ENCODE measurements around the gene CCND3.
"Not testable (repeated sequence)": the region's sequence is repeated elsewhere in the genome, so short reads cannot be mapped to it uniquely, and the experiment has no call there.

The CCND3 gene

GRCh38 chr6:41947581-41948220 is 6.1 kb upstream of the CCND3 start:
- no peak for DNase-seq (ENCODE audit: low read depth)

- no peak for DNase-seq (ENCODE audit: low read depth)
Measured at GRCh38 chr6:41943456-41943855, 1.8 kb upstream of the CCND3 start.

GRCh38 chr6:41942882-41943281 is 1.3 kb upstream of the CCND3 start:
- not testable (repeated sequence) for DNase-seq (ENCODE audit: low read depth)

GRCh38 chr6:41942067-41942851 is 651 bp upstream of the CCND3 start:
- DNase-seq (ENCODE audit: low read depth) = no peak

GRCh38 chr6:41940759-41941279 is 789 bp downstream of the CCND3 start:
- DNase-seq (ENCODE audit: low read depth) = no peak

DNA sequence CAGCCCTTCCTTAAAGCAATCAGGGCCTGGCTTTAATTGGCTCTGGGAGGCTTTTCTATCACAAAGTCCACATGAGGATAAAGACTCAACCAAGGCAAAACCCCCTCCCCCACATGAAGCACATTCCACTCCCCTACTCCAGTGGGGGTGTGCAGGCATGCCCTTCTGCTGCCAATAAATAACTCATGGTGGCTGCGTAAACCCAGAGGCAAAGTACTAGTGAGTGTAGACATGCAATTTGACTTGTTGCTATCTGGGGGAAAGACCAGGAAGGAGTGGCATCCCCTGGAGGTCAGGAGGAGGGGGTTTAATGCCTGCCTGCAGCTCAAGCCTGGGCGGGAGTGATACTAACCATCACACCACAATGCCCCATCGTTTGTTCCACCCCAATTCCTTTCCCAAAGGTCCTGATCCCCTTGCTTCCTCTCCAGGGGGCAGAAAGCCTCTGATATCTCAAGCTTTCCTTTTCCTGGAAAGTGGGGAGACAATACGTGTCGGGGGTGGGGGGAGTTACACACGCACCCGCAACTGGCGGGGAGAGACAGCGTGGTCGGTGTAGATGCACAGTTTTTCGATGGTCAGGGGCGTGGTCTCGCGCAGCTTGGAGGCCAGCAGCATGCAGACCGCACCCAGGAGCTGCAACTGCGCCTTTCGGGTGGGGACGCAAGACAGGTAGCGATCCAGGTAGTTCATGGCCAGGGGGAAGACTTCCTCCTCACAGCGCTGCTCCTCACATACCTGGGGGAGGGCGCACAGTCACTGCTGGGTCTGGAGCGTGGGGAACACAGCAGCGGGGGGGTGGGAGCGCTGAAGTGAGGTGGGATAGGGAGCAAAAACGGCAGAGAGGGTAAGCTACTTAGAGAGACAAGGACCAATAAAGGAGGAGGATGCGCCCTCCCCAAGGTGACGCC is 1.5 kb downstream of the CCND3 start:
- no peak for DNase-seq (ENCODE audit: low read depth)

GRCh38 chr6:41939176-41939847 is 2.3 kb downstream of the CCND3 start:
- DNase-seq (ENCODE audit: low read depth) = no peak

DNA sequence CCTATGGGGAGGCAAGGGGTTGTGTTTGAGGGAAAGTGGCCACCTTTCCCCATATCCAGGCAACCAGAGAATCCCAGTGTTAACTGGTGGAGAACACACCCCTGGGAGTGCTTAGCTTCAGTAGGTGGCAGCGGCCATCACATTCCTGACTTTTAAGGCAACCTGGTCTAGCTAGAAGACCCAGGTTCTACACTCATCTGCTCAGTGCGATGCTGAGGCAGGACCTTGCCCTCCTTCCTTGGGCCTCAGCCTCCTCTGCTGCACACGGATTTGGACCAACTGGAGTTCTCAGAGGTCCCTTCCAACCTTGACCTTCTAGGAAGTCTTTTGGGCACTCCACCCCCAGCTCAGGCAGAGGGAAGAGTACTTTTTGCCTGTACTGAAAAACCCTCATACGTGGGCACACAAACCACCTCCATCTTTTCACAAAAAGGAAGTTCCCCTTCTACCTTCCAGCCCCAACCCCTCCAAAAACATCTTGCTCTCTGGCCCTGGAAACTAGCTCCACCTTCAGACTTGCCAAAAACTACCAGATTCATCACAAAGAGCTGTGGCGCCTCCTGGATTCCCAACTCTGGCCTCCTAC is 2.9 kb downstream of the CCND3 start:
- no peak for DNase-seq (ENCODE audit: low read depth)

GRCh38 chr6:41937861-41938574 is 3.6 kb downstream of the CCND3 start:
- no peak for DNase-seq (ENCODE audit: low read depth)

- DNase-seq (ENCODE audit: low read depth) = no peak
Measured at GRCh38 chr6:41937472-41937860, 4.1 kb downstream of the CCND3 start.

- DNase-seq (ENCODE audit: low read depth) = peak; percentile 74
Measured at GRCh38 chr6:41936073-41936837, 5.4 kb downstream of the CCND3 start.

- DNase-seq (ENCODE audit: low read depth) = no peak
Measured at GRCh38 chr6:41935685-41936072, 5.9 kb downstream of the CCND3 start.

DNA sequence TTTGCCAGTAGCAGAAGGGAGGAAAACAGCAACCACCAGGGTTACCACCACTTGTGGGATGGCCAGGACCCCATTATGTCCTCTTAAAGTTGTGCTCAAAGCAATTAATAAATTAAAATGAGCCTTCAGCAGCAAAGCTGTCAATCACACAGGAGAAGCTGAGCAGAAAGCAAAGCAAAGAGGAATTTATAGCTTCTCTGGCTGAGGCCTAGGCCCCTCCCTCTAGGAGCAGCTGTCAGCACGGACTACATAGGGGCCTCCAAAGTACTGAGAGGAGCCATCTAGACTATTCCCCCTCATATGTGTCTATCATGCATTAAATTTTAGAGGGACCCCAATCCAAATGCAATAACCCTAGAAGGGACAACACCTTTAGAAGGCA is 6.4 kb downstream of the CCND3 start:
- no peak for DNase-seq (ENCODE audit: low read depth)

DNA sequence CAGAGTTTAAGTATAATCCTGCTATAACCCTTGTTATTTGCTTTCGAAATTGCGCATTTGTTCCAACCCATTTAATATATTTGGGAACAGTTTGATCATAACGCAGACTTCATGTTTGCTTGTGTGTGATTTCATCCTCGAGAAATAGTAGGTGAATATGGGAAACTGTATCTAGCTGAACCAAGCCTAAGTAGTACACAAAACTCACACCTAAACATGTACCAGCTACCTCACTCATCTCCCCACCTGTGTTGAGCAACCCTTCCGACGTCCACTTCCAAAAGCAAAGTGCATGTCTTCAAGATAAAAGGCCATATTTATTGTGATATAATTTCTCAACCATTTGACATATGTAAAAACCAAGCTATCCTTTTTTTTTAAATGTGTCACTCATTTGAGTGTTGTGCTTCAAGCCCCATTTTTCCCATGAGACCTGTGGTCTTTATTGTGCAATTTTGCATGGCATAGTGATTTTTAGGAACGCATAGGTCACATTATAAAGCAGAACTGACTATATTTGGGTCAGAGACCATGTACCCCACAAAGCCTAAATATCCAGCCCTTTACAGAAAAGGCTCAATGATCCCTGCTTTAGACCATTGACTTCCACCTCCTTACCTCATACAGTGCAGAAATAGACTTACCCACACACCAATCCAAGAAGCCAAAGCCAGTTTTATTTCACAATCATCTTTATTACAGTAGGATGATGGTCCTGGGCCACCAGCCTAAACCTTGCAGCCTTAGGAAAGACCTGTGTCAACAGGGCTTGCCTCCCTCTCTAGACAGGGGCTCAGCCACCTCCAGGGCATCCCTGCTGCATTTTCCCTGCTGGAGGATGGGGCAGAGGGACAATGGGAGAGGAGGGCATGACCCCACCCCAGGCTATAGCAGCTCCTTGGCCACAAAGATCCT is 7.1 kb downstream of the CCND3 start:
- no peak for DNase-seq (ENCODE audit: low read depth)

GRCh38 chr6:41932378-41932777 is 9.2 kb downstream of the CCND3 start:
- no peak for DNase-seq (ENCODE audit: low read depth)

DNA sequence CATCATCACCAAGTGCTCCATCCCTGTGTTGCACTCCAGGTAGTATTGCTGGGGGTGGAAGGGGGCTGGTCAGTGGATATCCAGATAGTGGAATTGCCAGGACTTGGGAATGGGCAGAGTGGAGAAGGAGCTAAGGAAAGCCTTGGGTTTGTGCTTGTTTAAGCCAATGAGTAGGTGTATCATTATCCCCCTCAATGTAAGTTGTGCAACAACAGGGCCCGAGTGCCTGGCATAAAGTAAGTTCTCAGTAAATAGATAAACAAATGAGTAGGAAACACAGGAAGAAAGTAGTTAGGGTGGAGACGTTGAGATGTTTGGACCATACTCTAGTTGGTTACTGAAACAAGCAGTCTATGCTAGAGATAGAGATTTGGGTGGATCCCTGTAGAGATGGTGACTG is 9.8 kb downstream of the CCND3 start:
- DNase-seq (ENCODE audit: low read depth) = no peak

- no peak for DNase-seq (ENCODE audit: low read depth)
Measured at GRCh38 chr6:41929924-41930323, 11.7 kb downstream of the CCND3 start.

GRCh38 chr6:41927253-41927652 is 14.4 kb downstream of the CCND3 start:
- no peak for DNase-seq (ENCODE audit: low read depth)

DNA sequence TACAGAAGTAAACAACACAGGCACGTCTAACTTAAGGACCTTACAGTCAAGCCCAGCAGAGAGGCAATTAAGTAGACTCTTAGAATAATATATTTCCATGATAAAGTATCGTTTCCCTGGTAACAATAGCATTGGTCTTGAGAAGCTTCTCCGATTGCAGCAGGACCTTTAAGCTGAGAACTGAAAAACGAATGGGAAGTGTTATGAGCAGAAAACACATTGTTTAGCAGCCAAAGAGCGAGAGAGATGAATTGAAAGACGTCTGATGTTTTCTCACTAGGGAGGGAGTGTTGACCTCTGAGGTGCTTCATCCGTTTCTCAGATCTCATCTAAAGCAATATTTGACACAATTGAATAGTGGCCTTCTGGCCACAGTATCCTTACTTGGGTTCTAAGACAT is 19.5 kb downstream of the CCND3 start:
- no peak for DNase-seq (ENCODE audit: low read depth)
